ENCODE measurements around the gene DNAJB12. TPM values are rescaled to one million over a fixed set of nuclear protein-coding genes. Genes with fewer than 3 reads are reported as not detected.
"Not testable (repeated sequence)": the region's sequence is repeated elsewhere in the genome, so short reads cannot be mapped to it uniquely, and the experiment has no call there.

The DNAJB12 gene
- polyA plus RNA-seq, 12 donors: 11.8 to 25.8 (median 21.4) TPM; not detected in 1

- peak; percentile 70 for DNase-seq
Measured at GRCh38 chr10:72297281-72297804, 57.4 kb downstream of the DNAJB12 start.

GRCh38 chr10:72296829-72297280 lies 57.9 kb downstream of the DNAJB12 start:
- not testable (repeated sequence) for DNase-seq

- DNase-seq: no peak
Measured at GRCh38 chr10:72295330-72295910, 59.3 kb downstream of the DNAJB12 start.

GRCh38 chr10:72292223-72292691 lies 62.5 kb downstream of the DNAJB12 start:
- no peak for DNase-seq

GRCh38 chr10:72291019-72291532 lies 63.6 kb downstream of the DNAJB12 start:
- DNase-seq: no peak

- no peak for DNase-seq
Measured at GRCh38 chr10:72285972-72286521, 68.7 kb downstream of the DNAJB12 start.

- DNase-seq: no peak
Measured at GRCh38 chr10:72283131-72283530, 71.6 kb downstream of the DNAJB12 start.

Other genes with a start within 250 kb of the DNAJB12 start
- 100 to 1,000 TPM in 11 of 12 donors, 10 to 100 TPM in 1; 96.6 to 238 (median 142) TPM for gene ANAPC16, start 138.9 kb downstream of the DNAJB12 start, polyA plus RNA-seq (ENCODE audit: insufficient read length in 12 of 12)
- gene ASCC1, start 138.6 kb downstream of the DNAJB12 start, polyA plus RNA-seq (ENCODE audit: insufficient read length in 12 of 12): 10 to 100 TPM in 11 of 12 donors, not detected in 1; 21.5 to 32.1 (median 28.5) TPM
- gene DDIT4, start 81.0 kb downstream of the DNAJB12 start, polyA plus RNA-seq (ENCODE audit: insufficient read length in 12 of 12): 10 to 100 TPM in 11 of 12 donors, not detected in 1; 31.5 to 94.3 (median 47.9) TPM

Data from muscle of arm (tissue), 12 donors.